Smooth muscle cell of the brain vasculature (primary cell): Measurements from ENCODE around the gene NPPB.

Source experiments
- DNase-seq: peaks from one replicate; pipeline ENCODE4 v3.0.0-alpha.2; 2012; ENCODE audit warnings: low read depth, low spot score

NPPB gene

GRCh38 chr1:11857164-11857851 lies 1.4 kb downstream of the NPPB start:
- DNase-seq, result no peak

- no peak for DNase-seq
Measured at GRCh38 chr1:11856698-11857097, 2.0 kb downstream of the NPPB start.

GRCh38 chr1:11855430-11855829 lies 3.3 kb downstream of the NPPB start:
- no peak for DNase-seq

- no peak for DNase-seq
Measured at GRCh38 chr1:11854519-11854918, 4.2 kb downstream of the NPPB start.

- DNase-seq, result no peak
Measured at GRCh38 chr1:11851180-11851579, 7.6 kb downstream of the NPPB start.

- DNase-seq, result no peak
Measured at GRCh38 chr1:11850156-11850555, 8.6 kb downstream of the NPPB start.

GRCh38 chr1:11848373-11848700 lies 10.4 kb downstream of the NPPB start:
- no peak for DNase-seq

- DNase-seq, result no peak
Measured at GRCh38 chr1:11847667-11848372, 10.9 kb downstream of the NPPB start, which contains the start of gene NPPA. Gene NPPA, minus strand, starts transcription at chr1:11847783. Its CDS starts 99 bp downstream, at chr1:11847684.

- DNase-seq, result no peak
Measured at GRCh38 chr1:11845641-11846335, 13.0 kb downstream of the NPPB start.

- no peak for DNase-seq
Measured at GRCh38 chr1:11842154-11843041, 16.3 kb downstream of the NPPB start.

- DNase-seq, result no peak
Measured at GRCh38 chr1:11841245-11842153, 17.2 kb downstream of the NPPB start.

GRCh38 chr1:11839727-11840705 lies 18.7 kb downstream of the NPPB start:
- DNase-seq, result no peak

GRCh38 chr1:11838349-11839272 lies 20.1 kb downstream of the NPPB start:
- DNase-seq, result peak; percentile 18

GRCh38 chr1:11837767-11838348 lies 20.9 kb downstream of the NPPB start:
- DNase-seq, result no peak

- DNase-seq, result no peak
Measured at GRCh38 chr1:11836955-11837766, 21.6 kb downstream of the NPPB start.

- no peak for DNase-seq
Measured at GRCh38 chr1:11835441-11836225, 23.1 kb downstream of the NPPB start.
